ENCODE data around the gene LRRC4C.

LRRC4C gene

DNA sequence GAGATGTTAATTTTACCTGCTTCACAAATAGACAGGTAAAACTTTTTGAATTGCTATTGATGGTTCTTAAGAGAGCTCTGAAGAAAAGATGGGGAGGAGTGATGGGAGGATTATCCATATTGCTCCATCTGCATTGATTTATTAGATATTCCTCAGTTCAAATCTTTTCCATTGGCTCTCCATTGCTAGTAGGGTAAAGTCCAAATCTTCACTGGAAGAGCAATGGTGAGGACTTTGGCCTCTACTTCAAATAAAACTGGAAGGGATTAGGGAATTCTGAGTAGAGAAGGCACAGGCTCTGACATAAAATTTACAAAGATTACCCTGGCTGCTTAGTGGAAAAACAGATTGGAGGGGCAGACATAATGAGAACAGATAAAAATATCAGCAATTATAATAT, 1024.1 kb downstream of the LRRC4C start:
- Histone ChIP-seq H3K9ac (ENCODE audit: low read length) (no peak overlapping the region), H3K9me3 (ENCODE audit: control insufficient read depth, low read length) (no peaks in the 10 kb centered on the region), H3K27me3 (replicated peaks; ENCODE audit: control insufficient read depth, insufficient read depth, low read length) (peaks cover 7% of the 10 kb centered on the region), H3K4me3 (ENCODE audit: low read length) (no peak overlapping the region), H3K36me3 (ENCODE audit: control insufficient read depth, insufficient read depth, low read length, severe bottlenecking) (no peaks in the 10 kb centered on the region), H3K4me1 (ENCODE audit: control insufficient read depth, insufficient read depth, low read length) (no peaks in the 10 kb centered on the region)
- no peak for DNase-seq (ENCODE audit: low read depth)

DNA sequence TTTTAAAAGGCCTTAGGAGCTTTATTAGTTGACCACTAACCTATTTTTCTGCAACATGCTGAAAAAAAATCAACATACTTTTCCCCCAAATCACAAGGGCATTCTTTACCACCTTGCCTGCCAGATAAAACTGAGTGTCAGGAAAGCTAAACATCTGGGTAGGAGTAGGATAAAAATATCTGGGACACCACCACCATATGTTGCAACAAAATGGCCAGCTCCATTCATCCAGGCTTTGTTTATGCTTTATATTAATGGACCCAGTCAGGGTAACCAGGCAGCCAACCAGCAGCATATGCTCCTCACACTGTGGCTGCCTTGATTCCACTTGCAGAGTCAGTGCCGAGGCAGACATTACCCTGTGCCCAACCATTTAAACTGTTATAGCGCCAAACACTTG, 1024.5 kb downstream of the LRRC4C start:
- no peaks in the 10 kb centered on the region for H3K36me3 ChIP-seq (ENCODE audit: control insufficient read depth, insufficient read depth, low read length, severe bottlenecking)
- no peaks in the 10 kb centered on the region for H3K4me1 ChIP-seq (ENCODE audit: control insufficient read depth, insufficient read depth, low read length)
- H3K4me3 ChIP-seq (ENCODE audit: low read length), result no peak overlapping the region

DNA sequence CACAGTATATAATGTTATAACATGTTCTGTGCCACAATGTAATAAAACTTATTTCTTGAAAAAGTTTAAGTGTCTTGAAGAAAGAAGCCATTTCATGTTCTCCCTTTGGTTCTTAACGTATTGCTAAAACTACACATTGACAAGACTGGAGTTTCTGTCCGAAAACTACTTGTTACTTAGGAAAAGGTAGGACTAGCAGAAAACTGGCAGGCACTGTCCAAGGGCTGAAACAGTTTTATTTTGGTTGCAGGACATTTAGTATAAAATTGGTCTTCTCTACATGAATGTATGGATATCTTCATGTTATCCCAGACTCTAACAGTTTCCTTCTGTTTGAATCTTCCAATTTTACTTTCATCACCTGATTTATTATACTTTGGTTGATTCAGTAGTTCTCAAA, 1027.1 kb downstream of the LRRC4C start:
- no peak for DNase-seq (ENCODE audit: low read depth)
- Histone ChIP-seq H3K27me3 (replicated peaks; ENCODE audit: control insufficient read depth, insufficient read depth, low read length) (peaks cover 7% of the 10 kb centered on the region), H3K9me3 (ENCODE audit: control insufficient read depth, low read length) (no peaks in the 10 kb centered on the region), H3K36me3 (ENCODE audit: control insufficient read depth, insufficient read depth, low read length, severe bottlenecking) (no peaks in the 10 kb centered on the region), H3K9ac (ENCODE audit: low read length) (no peak overlapping the region), H3K4me1 (ENCODE audit: control insufficient read depth, insufficient read depth, low read length) (no peaks in the 10 kb centered on the region), H3K4me3 (ENCODE audit: low read length) (no peak overlapping the region)

More for the DNA sequence above, 1024.5 kb downstream of the LRRC4C start:
- Histone ChIP-seq H3K9me3 (ENCODE audit: control insufficient read depth, low read length) (no peaks in the 10 kb centered on the region), H3K9ac (ENCODE audit: low read length) (no peak overlapping the region), H3K27me3 (replicated peaks; ENCODE audit: control insufficient read depth, insufficient read depth, low read length) (peaks cover 7% of the 10 kb centered on the region)
- DNase-seq (ENCODE audit: low read depth), result no peak

DNA sequence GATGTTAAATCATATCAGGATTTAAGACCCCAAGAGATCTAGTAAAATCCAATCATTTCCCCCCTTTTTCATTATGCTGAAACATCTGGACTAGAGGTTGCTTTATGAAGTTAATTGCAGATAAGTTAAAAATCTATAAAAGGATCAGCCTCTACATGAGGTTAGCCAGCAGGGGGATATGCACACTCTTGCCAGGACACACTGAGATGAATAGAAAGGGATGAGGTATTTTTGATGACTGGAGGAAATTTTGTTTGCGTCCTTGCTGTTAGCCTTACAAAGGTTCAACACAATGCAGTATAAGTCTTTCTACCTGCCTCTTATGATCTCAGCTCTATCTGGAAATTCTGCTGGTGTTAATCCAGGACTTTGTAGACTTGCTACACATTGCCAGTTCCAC, 1034.3 kb downstream of the LRRC4C start:
- H3K4me3 ChIP-seq (ENCODE audit: low read length), result no peak overlapping the region
- no peak for DNase-seq (ENCODE audit: low read depth)
- H3K9ac ChIP-seq (ENCODE audit: low read length), result no peak overlapping the region
- H3K36me3 ChIP-seq (ENCODE audit: control insufficient read depth, insufficient read depth, low read length, severe bottlenecking), result no peaks in the 10 kb centered on the region
- no peaks in the 10 kb centered on the region for H3K9me3 ChIP-seq (ENCODE audit: control insufficient read depth, low read length)
- no peaks in the 10 kb centered on the region for H3K4me1 ChIP-seq (ENCODE audit: control insufficient read depth, insufficient read depth, low read length)
- no peaks in the 10 kb centered on the region for H3K27me3 ChIP-seq (replicated peaks; ENCODE audit: control insufficient read depth, insufficient read depth, low read length)

DNA sequence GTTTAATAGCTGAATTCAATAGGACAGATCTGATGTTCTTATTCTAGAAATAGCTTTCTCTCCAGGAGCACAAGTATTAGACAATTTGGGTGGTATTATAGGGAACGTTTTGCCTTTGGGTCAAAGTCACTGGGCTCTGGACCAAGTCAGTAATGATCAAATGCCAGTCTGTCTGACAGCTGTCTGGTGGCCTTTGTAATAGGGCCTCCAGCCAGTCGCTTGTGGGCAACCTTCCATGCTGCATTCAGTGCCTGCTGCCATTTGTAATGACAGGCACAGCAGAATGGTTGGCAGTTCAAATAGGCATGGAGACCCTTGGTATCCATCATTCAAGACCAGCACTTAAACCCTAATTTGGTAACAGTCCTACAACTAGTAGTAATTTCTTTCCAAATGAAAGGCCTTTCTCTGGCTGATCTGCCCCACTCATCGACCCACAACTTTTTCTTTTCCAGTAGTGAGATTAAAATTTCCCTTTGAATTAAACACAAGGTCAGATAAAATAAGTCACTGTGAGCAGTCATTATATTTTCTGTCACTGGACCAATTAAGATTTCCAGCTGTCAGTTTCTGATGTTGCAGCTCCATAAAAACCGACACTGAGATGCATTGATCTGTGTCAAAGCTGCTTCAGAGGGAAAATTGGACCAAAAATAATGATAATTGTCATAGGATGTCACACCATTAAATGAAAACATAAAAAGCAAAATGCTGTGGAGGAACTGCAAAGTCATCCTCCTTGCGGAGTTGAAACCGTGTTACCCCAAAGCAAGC, 1038.1 kb downstream of the LRRC4C start:
- H3K36me3 ChIP-seq (ENCODE audit: control insufficient read depth, insufficient read depth, low read length, severe bottlenecking), result no peaks in the 10 kb centered on the region
- H3K9me3 ChIP-seq (ENCODE audit: control insufficient read depth, low read length), result no peaks in the 10 kb centered on the region
- DNase-seq (ENCODE audit: low read depth), result no peak
- H3K9ac ChIP-seq (ENCODE audit: low read length), result no peak overlapping the region
- no peak overlapping the region for H3K4me3 ChIP-seq (ENCODE audit: low read length)
- no peaks in the 10 kb centered on the region for H3K27me3 ChIP-seq (replicated peaks; ENCODE audit: control insufficient read depth, insufficient read depth, low read length)
- no peaks in the 10 kb centered on the region for H3K4me1 ChIP-seq (ENCODE audit: control insufficient read depth, insufficient read depth, low read length)

DNA sequence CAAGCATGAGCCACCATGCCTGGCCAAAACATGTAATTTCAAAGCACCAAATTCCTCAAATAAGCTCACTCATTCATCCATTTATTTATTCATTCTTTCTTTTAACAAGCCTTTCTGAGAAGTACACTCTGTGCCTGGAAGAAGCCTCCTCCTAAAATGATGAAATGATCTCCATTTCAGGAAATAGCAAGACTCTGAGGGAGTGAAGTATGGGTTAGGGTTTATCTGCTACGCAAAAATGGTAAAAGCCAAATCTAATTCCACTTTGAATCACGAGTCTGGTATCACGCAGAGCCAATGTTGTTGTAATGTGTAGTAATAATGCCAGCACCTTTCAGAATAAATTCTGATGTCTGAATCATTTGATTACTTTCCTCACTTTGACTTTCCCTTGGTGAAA, 1041.8 kb downstream of the LRRC4C start:
- no peak for DNase-seq (ENCODE audit: low read depth)
- Histone ChIP-seq H3K4me3 (ENCODE audit: low read length) (no peak overlapping the region), H3K36me3 (ENCODE audit: control insufficient read depth, insufficient read depth, low read length, severe bottlenecking) (no peaks in the 10 kb centered on the region), H3K9ac (ENCODE audit: low read length) (no peak overlapping the region), H3K27me3 (replicated peaks; ENCODE audit: control insufficient read depth, insufficient read depth, low read length) (no peaks in the 10 kb centered on the region), H3K9me3 (ENCODE audit: control insufficient read depth, low read length) (no peaks in the 10 kb centered on the region), H3K4me1 (ENCODE audit: control insufficient read depth, insufficient read depth, low read length) (peaks cover 3% of the 10 kb centered on the region)

DNA sequence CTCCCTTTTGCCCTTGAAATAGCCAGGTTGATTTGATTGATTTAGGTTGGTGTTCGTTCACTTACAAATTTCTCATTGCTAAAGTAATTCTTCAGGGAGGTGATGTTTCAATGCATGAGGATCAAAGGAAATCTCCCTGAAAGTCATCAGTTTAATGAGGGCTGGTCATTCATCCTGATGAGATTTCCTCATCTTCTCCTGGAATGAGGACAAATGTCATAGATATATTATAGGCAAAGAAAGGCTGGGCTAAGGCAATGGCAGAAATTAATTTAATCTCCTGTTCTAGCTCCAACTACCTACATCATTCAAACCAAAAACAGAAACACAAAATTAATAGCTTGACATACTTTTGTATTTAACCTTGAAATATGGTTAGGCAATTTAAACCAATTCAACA, 1052.1 kb downstream of the LRRC4C start:
- DNase-seq (ENCODE audit: low read depth), result no peak
- Histone ChIP-seq H3K36me3 (ENCODE audit: control insufficient read depth, insufficient read depth, low read length, severe bottlenecking) (no peaks in the 10 kb centered on the region), H3K9me3 (ENCODE audit: control insufficient read depth, low read length) (no peaks in the 10 kb centered on the region), H3K4me1 (ENCODE audit: control insufficient read depth, insufficient read depth, low read length) (no peaks in the 10 kb centered on the region), H3K4me3 (ENCODE audit: low read length) (no peak overlapping the region), H3K9ac (ENCODE audit: low read length) (no peak overlapping the region), H3K27me3 (replicated peaks; ENCODE audit: control insufficient read depth, insufficient read depth, low read length) (no peaks in the 10 kb centered on the region)

DNA sequence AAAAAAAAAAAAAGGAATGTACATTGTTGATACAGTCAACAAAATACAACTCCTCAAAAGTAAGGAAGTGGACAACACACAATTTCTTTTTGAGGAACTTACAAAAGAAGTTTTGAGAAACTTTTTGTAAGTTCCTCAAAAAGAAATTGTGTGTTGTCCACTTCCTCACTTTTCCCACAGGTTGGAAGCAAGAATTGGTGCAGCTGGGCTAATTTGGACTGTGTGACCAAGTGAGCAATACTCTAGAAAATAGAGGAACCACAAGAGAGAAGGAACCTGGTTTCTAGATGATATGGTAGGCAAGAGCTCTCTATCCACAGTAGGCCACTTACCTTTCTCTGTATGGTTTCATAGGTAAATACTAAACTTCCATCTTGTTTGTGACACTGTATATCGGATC, 1053.8 kb downstream of the LRRC4C start:
- no peaks in the 10 kb centered on the region for H3K27me3 ChIP-seq (replicated peaks; ENCODE audit: control insufficient read depth, insufficient read depth, low read length)
- H3K4me1 ChIP-seq (ENCODE audit: control insufficient read depth, insufficient read depth, low read length), result no peaks in the 10 kb centered on the region
- H3K4me3 ChIP-seq (ENCODE audit: low read length), result no peak overlapping the region
- no peak for DNase-seq (ENCODE audit: low read depth)
- no peaks in the 10 kb centered on the region for H3K9me3 ChIP-seq (ENCODE audit: control insufficient read depth, low read length)
- no peaks in the 10 kb centered on the region for H3K36me3 ChIP-seq (ENCODE audit: control insufficient read depth, insufficient read depth, low read length, severe bottlenecking)
- H3K9ac ChIP-seq (ENCODE audit: low read length), result no peak overlapping the region

DNA sequence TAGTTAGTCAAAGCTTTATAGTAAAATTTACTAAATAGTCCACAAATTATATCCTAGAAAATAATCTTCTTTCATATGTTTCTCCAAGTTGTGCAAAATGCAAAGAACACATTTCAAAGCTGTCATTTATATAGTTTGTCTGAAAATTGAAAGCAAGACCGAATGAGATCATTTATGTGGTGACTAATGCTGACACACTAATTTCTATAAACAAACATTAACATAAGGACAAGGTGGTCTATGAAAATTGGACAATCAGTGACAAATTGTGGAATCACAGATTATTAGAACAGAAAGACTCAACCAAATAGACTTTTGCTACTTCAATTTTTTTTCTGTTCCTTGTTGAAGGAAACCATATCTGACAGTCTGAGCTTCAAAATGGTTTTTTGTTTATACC, 1056.1 kb downstream of the LRRC4C start:
- no peaks in the 10 kb centered on the region for H3K36me3 ChIP-seq (ENCODE audit: control insufficient read depth, insufficient read depth, low read length, severe bottlenecking)
- H3K27me3 ChIP-seq (replicated peaks; ENCODE audit: control insufficient read depth, insufficient read depth, low read length), result no peaks in the 10 kb centered on the region
- no peaks in the 10 kb centered on the region for H3K9me3 ChIP-seq (ENCODE audit: control insufficient read depth, low read length)
- DNase-seq (ENCODE audit: low read depth), result no peak
- H3K4me1 ChIP-seq (ENCODE audit: control insufficient read depth, insufficient read depth, low read length), result no peaks in the 10 kb centered on the region
- no peak overlapping the region for H3K9ac ChIP-seq (ENCODE audit: low read length)
- H3K4me3 ChIP-seq (ENCODE audit: low read length), result no peak overlapping the region

DNA sequence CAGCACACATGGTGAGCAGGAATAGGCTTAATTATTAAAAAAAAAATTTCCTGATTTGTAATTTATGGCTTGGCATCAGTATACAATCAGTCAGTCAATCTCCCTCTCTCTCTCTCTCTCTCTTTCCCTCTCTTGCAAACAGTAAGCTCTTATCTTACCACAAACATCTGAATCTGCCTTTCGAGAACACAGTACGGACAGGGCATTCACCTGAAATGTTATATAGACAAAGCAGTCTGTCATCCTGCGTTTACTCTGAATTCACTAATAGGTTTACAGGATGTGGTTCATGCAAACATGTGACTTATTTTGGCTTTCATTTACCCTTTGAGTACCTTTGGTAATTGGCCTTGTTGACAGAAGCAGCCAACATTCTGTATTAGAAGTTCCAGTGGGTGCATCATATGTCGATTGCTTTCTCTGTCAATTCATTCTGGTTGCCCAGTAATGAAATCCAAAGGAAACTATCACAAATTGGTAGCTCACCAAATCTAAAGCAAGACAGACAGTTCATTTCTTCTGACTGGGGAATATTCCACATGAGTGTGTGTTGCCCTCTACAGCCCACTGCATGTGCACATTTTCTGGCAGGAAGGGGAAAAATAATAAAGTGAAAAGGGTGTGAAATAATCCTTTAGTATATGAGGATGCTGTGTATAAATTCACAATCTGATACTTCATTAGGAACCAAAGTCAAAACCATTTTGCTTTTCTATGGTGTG, 1058.2 kb downstream of the LRRC4C start:
- no peak for DNase-seq (ENCODE audit: low read depth)
- H3K27me3 ChIP-seq (replicated peaks; ENCODE audit: control insufficient read depth, insufficient read depth, low read length), result no peaks in the 10 kb centered on the region
- no peaks in the 10 kb centered on the region for H3K36me3 ChIP-seq (ENCODE audit: control insufficient read depth, insufficient read depth, low read length, severe bottlenecking)
- H3K4me3 ChIP-seq (ENCODE audit: low read length), result no peak overlapping the region
- no peak overlapping the region for H3K9ac ChIP-seq (ENCODE audit: low read length)
- H3K9me3 ChIP-seq (ENCODE audit: control insufficient read depth, low read length), result no peaks in the 10 kb centered on the region
- H3K4me1 ChIP-seq (ENCODE audit: control insufficient read depth, insufficient read depth, low read length), result no peaks in the 10 kb centered on the region

DNA sequence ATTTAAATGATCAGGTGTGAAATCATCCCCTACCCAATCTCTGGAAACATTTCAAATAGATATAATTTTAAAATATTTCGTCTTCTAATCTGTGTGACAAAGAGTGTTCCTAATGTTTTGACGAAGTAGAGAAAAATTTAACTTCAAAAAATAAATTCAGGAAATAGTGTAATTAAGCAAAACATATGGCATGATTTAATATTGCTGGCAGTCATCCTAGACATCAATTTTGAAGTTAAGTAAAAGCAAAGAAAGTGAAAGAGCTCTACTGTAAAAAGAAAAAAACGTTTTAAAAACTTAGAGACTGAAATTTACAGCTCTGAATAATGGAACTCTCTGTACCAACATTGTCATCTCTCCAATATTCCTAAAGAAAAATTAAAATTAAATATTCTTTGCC, 1062.3 kb downstream of the LRRC4C start:
- Histone ChIP-seq H3K36me3 (ENCODE audit: control insufficient read depth, insufficient read depth, low read length, severe bottlenecking) (no peaks in the 10 kb centered on the region), H3K27me3 (replicated peaks; ENCODE audit: control insufficient read depth, insufficient read depth, low read length) (no peaks in the 10 kb centered on the region), H3K4me3 (ENCODE audit: low read length) (no peak overlapping the region), H3K9ac (ENCODE audit: low read length) (no peak overlapping the region), H3K4me1 (ENCODE audit: control insufficient read depth, insufficient read depth, low read length) (no peaks in the 10 kb centered on the region), H3K9me3 (ENCODE audit: control insufficient read depth, low read length) (no peaks in the 10 kb centered on the region)
- peak; percentile 34 for DNase-seq (ENCODE audit: low read depth)

Data from adipocyte (in vitro differentiated cells).